ENCODE results near the gene GREM2. TPM values are rescaled to one million over a fixed set of nuclear protein-coding genes. Genes with fewer than 3 reads are reported as not detected.

GREM2 gene
- total and polyA plus RNA-seq, 10 donors, result 0.22 to 1.5 (median 0.69) TPM

GRCh38 chr1:240608707-240609106 lies 3.2 kb downstream of the GREM2 start:
- WGBS, 5 donors, result 0 to 24% (median 16%) methylated on average over 2 of the region's 2 CpGs
- no peaks in the 10 kb centered on the region for H3K9me3 ChIP-seq
- H3K27me3 ChIP-seq (replicated peaks in 1 of 7), result peaks cover 0 to 50% (median 14%) of the 10 kb centered on the region in 7 donors
- H3K4me3 ChIP-seq, result no peak overlapping the region
- no peak overlapping the region for H3K27ac ChIP-seq
- intact Hi-C loops (cut with DNase I; ENCODE audit: low total_unique reads), result no loop called here
- TF ChIP-seq CTCF (IDR thresholded peaks at IDR 0.05 in 8 of 11, conservative IDR thresholded peaks at IDR 0.05 in 3 of 11) (peak in 1 of 11 experiments; percentile 17), POLR2AphosphoS5 (IDR thresholded peaks at IDR 0.05) (no peak)
- DNase-seq, result no peak
- no peaks in the 10 kb centered on the region for H3K36me3 ChIP-seq
- H3K4me1 ChIP-seq, result peaks cover 0 to 13% (median 12%) of the 10 kb centered on the region in 6 donors

- Histone ChIP-seq H3K4me1 (peaks cover 0 to 10% (median 10%) of the 10 kb centered on the region in 6 donors), H3K27me3 (replicated peaks in 1 of 7) (peaks cover 0 to 33% (median 8%) of the 10 kb centered on the region in 7 donors), H3K9me3 (no peaks in the 10 kb centered on the region), H3K4me3 (no peak overlapping the region), H3K36me3 (no peaks in the 10 kb centered on the region), H3K27ac (no peak overlapping the region)
- no peak for DNase-seq
- intact Hi-C loops (cut with DNase I; ENCODE audit: low total_unique reads), result no loop called here
- no peak for TF ChIP-seq CTCF (IDR thresholded peaks at IDR 0.05 in 8 of 11, conservative IDR thresholded peaks at IDR 0.05 in 3 of 11)
- no peak for TF ChIP-seq POLR2A (IDR thresholded peaks at IDR 0.05)
- no peak for TF ChIP-seq POLR2AphosphoS5 (IDR thresholded peaks at IDR 0.05)
- 47 to 61% (median 52%) methylated on average over 2 of the region's 2 CpGs for WGBS, 5 donors
These were observed 4.9 kb downstream of the GREM2 start for GRCh38 chr1:240607006-240607405.

GRCh38 chr1:240602189-240602588 lies 9.8 kb downstream of the GREM2 start:
- TF ChIP-seq POLR2AphosphoS5 (IDR thresholded peaks at IDR 0.05) (no peak), POLR2A (IDR thresholded peaks at IDR 0.05) (no peak), CTCF (IDR thresholded peaks at IDR 0.05 in 8 of 11, conservative IDR thresholded peaks at IDR 0.05 in 3 of 11) (no peak)
- H3K4me1 ChIP-seq, result no peaks in the 10 kb centered on the region
- no peak for DNase-seq
- H3K36me3 ChIP-seq, result no peaks in the 10 kb centered on the region
- no peaks in the 10 kb centered on the region for H3K9me3 ChIP-seq
- WGBS, 5 donors, result 67 to 78% (median 74%) methylated on average over 2 of the region's 2 CpGs
- peaks cover 0 to 2% (median 0%) of the 10 kb centered on the region in 7 donors for H3K27me3 ChIP-seq (replicated peaks in 1 of 7)
- no peak overlapping the region for H3K27ac ChIP-seq
- H3K4me3 ChIP-seq, result no peak overlapping the region
- intact Hi-C loops (cut with DNase I; ENCODE audit: low total_unique reads), result no loop called here

GRCh38 chr1:240599830-240600229 lies 12.1 kb downstream of the GREM2 start:
- Histone ChIP-seq H3K27me3 (replicated peaks in 1 of 7) (peaks cover 0 to 7% (median 0%) of the 10 kb centered on the region in 7 donors), H3K4me1 (no peaks in the 10 kb centered on the region), H3K4me3 (no peak overlapping the region), H3K27ac (no peak overlapping the region), H3K9me3 (no peaks in the 10 kb centered on the region), H3K36me3 (no peaks in the 10 kb centered on the region)
- DNase-seq, result no peak
- TF ChIP-seq POLR2A (IDR thresholded peaks at IDR 0.05), result no peak
- TF ChIP-seq CTCF (IDR thresholded peaks at IDR 0.05 in 8 of 11, conservative IDR thresholded peaks at IDR 0.05 in 3 of 11), result no peak
- TF ChIP-seq POLR2AphosphoS5 (IDR thresholded peaks at IDR 0.05), result no peak
- intact Hi-C loops (cut with DNase I; ENCODE audit: low total_unique reads), result no loop called here
- 73 to 86% (median 80%) methylated on average over 6 of the region's 6 CpGs for WGBS, 5 donors
